Limb (tissue), 2 donors: ENCODE measurements around the gene KCND3.

Source experiments
- DNase-seq, 2 donors: peaks; one replicate each; pipeline ENCODE4 v3.0.0-alpha.2; 2016; ENCODE audit errors: extremely low spot score in 2 of 2

KCND3 gene

DNA sequence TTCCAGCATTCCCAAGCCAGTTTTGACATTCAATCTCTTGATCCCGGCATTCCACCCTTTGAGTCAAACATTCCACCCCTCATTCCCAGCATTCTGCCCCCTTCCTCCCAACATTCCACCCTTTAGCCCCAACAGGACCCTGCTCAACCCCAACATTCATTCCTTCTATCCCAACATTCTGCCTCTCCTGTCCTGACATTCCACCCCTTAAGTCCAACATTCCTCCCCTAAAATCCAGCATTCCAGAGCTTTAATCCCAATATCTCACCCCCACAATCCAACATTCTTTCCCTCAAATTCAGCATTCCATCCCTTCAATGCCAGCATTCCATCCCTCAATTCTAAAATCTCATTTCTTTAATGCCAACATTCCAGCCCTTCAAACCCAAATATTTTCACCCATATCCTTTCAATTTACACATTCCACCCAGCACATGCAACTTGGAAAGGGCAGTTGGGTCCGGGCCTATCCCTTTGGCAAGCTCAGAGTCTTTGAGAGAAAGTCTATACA is 210.9 kb downstream of the KCND3 start:
- no peak for DNase-seq

DNA sequence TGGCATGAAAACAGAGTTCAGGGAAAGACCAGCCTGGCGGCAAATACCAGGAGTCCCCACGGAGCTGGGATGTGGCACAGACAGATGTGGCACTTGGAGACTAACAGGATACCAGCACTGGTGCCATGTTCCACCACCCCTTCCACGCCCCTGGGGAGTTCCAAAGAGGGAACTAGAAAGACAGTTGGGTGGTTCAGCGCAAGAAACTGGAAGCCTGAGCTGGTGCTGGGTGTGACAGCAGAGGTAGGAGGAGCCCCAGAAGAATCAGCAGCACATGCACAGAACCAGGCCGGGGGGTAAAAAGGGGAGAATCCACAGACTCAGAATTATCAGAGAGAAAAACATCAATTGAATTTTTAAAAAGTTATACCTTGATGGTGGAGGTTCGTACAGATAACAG is 211.4 kb downstream of the KCND3 start:
- DNase-seq: no peak

DNA sequence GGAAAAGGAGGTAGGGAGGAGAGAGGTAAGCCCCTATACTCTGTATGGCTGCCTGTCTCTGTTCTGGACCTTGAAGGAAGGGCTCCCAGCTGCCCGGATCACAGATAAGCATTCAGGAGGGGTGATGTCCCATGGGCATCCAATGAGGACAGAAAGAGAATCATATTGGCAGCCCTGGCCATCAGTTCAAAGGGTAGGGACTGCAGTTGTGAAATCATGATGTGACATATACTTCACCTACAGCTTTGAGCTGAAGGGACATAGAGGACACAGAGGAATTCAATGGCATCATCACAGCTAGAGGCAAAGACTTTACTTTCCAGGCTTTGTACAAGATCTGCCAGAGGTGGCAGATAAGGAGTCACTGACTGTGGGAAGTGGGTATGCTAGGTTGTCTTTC is 212.2 kb downstream of the KCND3 start:
- no peak for DNase-seq

DNA sequence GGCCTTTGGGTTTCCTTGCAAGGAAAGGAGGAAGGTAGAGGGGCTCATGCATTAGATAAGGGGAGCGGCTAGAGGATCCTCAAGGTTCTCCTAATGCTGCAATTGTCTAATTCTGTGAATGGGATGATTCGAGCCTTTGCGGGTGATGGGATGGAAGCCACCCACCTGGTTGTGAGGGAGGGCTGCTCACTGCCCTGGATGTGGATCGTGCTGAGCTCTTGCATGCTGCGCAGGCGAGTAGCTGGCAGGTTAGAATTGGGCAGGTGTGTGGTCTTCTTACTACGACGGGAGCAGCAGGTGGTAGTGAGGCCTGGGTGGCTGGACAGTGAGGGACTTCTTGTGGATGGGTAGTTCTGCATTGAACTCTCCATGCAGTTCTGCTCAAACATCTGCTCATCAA is 212.6 kb downstream of the KCND3 start:
- DNase-seq: no peak

DNA sequence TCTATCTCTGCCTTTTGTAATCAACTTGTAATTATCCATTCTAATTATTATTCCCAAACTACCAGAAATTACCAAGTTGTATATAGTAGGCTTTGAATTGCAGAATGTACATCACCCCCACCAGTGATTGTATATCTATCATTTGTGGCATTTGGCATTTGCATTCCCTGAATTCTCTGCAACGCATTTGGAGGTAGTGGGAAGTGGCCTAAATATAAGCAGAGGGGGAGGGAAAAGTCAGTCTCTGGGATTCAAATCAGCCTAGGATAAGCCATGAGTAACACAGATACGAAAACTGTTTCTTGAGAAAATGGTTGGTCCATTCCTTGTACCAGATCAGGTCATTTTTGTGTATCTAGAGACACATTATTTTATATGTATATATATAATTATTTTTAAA is 213.1 kb downstream of the KCND3 start:
- DNase-seq: no peak

DNA sequence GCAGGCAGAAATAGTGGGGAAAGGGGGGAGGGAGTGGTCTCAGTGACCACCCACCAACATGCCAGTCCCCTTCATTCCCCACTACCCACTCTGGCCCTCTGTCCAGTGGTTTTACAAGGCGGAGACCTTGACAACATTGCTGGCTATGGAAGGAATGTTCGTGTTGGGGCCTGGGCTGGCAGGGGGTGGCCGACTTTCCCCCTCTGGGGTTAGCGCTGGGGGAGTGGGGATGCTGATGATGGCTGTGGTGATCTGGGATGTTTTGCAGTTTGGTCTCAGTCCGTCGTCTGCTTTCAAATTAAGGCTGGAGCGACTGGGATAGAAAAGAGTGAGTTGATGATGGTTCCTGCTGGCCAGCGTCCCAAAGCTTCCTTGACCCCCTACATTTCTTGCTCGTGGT is 213.5 kb downstream of the KCND3 start:
- DNase-seq: no peak

DNA sequence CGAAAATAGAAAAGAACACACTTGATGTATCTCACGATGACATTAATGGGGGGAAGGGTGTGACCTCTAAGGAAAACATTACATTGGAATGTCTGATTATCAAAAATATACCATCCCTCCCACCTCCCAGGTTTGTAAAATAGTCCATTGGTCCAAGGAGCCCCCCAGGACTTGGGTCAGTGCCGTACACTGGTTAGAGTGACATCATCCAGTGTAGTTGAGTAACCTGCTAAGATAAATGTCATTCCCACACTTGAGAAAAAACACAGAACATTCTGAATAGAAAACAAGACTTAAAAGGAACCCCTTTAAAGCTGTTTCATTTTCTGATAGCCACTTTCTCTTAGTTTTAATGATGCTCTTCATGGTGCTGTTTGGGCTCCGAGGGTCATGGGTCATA is 218.6 kb downstream of the KCND3 start:
- no peak for DNase-seq

DNA sequence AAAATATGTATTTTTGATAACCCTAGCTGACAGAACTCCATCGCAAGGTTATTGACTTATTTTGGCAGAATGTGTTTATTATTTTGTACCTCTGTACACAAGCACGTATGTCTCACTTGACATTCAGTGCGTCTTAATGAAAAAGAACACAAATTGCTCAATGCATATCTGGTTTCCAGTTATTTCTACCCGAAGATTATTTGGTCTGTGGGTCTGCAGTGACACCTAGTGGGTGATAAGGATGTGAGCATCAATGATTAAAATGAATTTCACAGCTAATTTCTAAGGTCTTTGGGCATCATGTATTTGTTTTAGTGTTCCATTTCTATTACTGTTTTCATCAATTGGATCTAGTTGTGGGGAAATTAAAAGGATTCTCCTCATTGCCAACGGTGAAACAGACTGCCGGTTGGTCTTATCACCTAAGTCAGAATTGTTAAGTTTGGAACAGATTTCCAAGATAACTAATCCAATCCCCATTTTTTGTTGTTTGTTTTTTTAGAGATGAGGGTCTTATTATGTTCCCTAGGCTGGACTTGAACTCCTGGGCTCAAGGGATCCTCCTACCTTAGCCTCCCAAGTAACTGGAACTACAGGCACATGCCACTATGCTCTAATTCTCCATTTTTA is 219.8 kb downstream of the KCND3 start:
- peak in 1 of 2 donors; percentile 67 for DNase-seq

DNA sequence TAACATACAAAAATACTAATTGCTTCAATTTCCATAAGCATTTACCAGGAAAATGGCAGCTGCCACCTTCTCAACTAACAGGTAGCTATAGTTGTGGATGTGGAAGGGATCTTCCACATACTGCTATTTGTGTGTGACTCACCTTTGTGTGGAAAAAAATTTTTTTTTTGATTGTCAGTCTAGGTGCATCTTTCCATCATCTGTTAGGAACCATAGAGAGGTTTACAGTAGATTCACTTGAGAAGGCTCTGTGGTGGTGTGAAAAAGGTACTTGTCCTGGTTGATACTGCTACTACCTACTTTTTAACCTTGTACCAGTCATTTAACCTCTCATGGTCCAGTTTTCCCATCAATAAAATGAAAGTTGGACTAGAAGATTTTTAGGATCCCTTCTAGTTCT is 220.8 kb downstream of the KCND3 start:
- DNase-seq: no peak

DNA sequence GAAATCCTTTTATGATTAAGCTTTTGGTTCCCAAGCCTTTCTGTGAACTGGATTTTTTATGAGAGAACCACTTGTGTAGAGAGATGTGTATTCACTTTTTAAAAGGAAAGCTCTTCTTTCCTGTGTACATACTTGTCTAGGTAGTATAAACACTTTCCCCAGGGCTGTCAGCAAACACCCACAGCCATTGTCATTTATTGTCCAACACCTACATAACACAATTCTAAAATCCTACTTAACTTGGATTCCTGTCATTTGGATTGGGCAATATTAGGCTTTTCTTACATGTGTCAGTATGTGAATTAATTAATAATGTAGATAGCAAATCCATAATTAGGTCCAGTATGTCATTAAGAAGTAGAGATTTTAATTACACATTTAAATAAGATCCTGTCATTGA is 221.4 kb downstream of the KCND3 start:
- DNase-seq: no peak

DNA sequence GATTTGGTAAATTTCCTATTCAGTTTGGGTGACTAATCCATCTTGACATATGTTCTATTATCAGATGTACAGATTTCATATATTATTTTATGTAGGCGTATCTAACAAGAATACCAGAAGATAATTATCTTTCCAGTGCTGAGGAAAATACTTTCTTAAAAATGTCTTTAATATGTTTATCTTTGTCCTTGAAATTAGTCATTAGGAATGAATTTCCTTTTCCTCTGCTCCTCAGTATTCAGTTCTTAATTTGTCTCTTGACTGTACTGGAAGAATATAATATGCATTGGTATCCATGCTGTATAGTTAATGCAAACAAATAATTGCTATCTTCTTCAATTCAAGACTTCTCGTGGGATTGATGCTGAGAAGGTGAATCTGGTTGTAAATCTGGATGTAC is 227.1 kb downstream of the KCND3 start:
- no peak for DNase-seq

DNA sequence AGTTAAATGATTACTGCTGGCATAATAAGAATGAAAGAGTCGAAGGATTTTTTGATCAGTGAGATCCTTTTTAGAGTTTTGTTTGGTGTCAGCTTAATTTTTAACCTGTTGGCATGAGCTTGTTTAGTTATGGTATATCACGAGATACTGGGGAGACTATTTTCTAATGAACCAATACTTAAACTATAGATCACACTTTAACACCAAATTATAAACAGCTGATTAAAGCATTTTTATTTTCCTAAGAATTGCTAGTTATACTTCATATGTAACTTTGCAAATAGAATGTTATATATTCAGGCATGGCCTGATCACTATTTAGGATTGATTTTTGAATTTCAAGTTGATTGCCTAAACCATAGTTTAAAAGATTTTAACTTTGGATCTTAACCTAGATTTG is 227.8 kb downstream of the KCND3 start:
- no peak for DNase-seq

DNA sequence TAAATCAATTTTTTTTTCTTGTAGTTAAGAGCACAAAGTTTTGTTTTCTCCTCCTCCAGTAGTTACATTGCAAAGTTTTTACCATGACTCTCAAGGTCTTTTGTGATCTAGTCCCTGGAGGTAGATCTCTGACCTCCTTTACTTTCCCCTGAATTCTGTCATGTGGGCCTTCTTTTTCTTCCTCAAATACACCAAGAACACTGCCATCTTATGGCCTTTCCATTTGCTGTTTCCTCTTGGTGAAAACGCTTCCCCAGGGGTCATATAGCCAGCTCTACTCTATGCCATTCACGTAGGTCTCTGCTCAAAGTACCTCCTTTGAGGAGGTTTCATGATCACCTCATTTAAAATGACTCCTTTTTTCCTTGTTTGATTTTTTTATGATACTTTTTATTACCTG is 231.1 kb downstream of the KCND3 start:
- no peak for DNase-seq

DNA sequence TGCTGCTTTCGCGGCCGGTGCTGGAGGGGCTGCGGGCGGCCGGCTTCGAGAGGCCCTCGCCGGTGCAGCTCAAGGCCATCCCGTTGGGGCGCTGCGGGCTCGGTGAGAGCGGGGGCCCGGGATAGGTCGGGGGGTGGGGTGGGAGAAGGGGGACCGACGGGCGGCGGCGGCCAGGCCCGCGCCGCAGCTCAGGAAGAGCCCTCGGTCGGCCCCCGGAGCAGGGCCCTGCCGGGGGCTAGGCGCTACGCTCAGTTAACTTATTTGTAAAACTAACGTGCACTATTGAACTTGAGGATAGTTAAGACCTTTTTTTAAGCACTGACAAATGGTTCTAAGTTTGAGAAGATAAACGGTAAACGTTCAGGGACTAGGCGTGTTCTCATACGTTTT is 233.3 kb downstream of the KCND3 start:
- DNase-seq: no peak

DNA sequence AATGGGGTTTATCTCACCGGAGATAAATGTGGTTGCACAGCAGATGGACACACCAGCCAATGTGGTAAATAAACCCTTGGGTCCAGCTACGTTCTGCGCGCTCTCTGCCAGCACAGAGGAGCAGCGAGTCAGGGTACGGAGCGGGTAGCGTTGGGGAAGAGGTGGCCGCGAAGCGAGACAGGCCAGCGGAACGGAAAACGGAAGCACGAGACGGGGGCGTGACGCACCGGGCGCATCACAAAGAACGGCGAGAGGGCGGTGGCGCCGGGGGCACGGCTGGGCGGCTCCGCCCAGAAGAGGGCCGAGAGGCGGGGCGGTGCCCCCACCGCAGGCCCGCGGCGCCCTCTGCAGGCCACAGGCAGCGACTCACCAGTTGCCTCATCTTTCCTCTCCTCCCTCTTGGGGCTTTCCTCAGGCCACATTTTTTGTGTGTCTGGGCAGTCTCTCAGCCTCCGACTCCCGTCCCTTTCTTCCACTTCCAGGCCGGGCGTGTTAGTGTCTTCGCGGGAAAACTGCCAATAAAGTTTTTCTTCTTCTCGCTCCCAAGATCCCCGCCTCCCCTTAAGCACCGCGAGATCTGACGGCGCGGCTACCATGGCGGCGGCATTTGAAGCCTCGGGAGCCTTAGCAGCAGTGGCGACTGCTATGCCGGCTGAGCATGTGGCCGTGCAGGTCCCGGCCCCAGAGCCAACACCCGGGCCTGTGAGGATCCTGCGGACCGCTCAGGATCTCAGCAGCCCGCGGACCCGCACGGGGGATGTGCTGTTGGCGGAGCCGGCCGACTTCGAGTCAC is 233.9 kb downstream of the KCND3 start, which contains the start of gene DDX20:
DDX20 (plus strand) TSS at position 571 of the 793 bp plus-strand sequence; CDS start at position 595, 24 bp downstream.
- DNase-seq: peak; percentile 96

DNA sequence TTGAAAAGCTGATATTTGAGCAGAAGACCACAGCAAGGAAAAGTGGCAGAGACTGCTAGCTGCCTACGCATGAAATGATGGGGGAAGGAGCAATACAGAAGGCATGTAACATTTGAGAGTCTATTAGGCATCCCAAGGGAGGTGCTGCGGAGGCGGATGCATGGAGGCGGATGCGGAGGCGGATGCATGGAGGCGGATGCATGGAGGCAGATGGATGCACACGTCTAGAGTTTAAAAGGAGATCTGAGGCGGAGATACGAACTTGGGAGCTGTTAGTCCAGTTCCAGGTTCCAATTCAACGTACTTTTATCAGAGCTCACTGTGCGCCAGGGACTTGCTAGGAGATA is 234.5 kb downstream of the KCND3 start:
- DNase-seq: peak; percentile 63 to 79

DNA sequence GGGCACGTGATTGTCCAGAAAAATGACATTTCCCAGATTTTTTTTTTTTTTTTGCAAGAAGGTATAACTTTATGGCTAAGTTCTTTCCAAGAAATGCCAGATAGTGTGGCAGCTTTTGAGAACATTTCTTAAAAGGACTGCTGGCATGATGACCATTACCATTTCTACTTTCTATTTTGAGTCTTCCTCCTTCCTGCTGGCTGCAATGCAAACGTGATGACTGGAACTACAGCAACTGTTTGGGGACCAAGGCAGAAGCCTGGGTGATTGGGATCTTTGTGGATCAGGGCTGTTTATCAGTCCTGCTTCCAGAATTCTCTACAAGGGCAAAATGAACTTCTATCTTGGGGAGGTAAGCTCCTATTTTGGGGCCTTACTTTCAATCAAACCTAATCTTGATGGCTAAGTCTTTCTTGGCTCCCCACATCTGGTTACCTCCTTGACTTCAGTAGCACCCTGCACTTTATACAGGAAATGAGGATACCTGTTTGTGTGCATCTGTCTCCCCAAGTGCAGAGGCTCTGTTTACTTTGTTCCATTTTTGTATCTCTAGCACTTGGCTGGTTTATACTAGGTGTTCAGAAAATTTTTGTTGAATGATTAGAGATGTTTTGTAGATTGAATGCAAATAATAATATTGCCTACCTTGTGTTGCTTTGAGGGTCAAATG is 237.4 kb downstream of the KCND3 start:
- DNase-seq: no peak

DNA sequence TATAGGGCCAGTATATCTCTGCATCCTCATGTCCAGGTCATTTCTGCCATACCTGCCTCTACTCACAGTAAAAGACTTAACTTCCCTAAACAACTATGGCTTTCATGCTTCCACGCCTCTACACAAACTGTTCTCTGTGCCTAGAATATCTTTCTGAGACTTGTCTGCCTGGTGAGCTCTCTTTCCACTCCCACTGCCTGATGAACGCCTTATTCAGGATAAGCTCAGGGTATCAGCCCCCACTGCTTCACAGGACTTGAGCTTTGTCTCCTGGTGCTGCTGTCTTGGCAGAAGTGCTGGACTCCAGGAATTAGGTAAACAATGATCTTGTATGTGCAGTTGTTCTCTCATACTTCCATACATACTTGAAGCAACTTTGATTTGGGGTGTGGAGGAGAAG is 238.6 kb downstream of the KCND3 start:
- DNase-seq: no peak

DNA sequence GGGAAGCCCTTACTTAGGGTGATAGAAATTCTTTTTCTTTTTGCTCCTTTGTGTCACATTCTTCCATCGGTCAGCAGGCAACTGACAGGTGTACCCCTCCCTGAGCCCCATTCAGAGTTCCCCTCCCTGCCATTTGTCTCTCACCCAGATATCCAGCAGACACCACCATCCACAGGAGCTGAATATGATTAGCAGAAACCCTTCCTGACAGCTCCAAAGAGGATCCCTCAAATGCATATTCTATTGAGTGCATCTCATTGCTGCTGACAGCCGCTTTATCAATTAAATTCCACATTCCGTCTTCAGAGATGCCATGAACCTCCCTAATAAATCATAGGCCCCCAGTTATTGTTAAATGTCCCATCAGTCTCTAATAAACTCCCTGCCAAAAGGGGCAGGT is 239.8 kb downstream of the KCND3 start:
- DNase-seq: no peak

DNA sequence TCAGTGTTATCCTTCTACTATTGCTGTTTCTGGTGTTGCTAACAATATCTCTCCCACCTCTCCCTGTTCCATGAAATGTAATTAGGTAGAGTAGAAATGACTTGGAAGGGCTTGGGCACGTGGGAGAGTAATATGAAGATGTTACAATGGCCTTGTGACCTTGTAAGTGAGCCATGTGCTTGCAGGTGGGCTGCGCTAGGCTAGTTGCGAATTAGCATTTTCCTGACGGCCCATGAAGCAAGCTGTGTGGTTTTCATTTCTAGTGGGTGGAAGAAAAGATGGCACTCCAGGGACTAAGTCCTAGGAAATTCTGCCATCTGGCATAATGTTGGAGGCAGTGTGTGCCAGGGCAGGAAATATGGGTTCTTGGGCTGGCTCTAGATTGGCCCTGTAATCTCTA is 241.5 kb downstream of the KCND3 start:
- no peak for DNase-seq

DNA sequence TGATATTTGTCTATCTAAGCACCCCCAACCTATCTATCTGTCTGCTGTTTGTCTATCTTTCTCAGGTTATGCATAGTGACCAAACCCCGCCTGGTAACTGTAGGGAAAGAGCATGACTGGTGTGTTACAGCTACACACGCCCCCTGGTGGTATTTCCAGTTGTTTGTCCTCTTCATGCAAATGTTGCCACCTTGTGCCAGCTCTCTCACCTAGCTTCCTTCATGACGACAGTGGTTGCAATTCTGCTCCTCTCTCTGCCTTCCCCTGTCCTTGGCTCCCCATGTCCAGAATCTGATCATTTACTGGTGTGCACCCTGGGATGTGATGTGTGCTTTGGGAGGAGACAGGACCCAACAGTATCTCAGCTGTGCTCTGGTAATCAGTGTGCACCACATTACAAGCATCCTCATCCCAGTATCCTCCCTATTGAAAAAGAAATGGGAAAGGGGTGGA is 242.2 kb downstream of the KCND3 start:
- DNase-seq: no peak

DNA sequence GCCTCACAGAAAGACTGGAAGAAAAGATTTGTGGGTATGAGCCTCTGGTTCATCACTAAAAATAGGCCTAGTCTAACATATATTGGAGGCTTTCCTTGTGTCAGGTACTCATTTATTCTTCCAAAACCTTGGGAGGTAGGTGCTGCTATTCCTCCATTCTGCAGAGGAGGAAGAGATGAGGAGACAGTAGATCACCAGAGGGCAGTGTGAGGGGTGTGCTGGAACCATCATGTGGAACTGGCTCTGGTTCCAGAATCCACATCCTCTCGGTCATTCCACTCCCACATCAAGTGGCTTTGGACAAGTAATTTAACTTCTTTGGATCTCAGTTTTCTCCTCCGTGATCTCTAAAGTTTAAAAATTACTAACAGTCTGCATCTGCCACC is 242.9 kb downstream of the KCND3 start:
- DNase-seq: no peak
